ENCODE data around the gene PTGFRN.

DNA sequence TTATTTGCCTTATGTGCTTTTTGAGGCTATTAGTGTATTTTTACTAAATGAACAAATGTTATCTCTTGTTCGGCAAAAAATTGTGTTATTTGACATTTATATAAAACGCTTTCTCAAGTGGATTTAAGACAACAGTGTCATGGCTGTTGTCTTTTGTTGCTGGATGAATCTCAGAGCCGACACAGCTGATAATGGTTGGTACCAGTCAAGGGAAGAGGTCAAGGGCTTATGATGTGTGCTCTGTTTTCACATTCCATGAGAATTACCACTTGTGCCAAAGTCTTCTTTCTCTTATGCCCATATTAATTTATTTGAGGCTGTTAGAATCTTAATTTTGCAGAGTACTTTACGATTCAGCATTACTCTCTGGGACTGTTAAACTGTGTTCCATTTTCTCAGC, 74.0 kb downstream of the PTGFRN start:
- TF ChIP-seq, protein P1, sequence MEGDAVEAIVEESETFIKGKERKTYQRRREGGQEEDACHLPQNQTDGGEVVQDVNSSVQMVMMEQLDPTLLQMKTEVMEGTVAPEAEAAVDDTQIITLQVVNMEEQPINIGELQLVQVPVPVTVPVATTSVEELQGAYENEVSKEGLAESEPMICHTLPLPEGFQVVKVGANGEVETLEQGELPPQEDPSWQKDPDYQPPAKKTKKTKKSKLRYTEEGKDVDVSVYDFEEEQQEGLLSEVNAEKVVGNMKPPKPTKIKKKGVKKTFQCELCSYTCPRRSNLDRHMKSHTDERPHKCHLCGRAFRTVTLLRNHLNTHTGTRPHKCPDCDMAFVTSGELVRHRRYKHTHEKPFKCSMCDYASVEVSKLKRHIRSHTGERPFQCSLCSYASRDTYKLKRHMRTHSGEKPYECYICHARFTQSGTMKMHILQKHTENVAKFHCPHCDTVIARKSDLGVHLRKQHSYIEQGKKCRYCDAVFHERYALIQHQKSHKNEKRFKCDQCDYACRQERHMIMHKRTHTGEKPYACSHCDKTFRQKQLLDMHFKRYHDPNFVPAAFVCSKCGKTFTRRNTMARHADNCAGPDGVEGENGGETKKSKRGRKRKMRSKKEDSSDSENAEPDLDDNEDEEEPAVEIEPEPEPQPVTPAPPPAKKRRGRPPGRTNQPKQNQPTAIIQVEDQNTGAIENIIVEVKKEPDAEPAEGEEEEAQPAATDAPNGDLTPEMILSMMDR (IDR thresholded peaks at IDR 0.05): no peak
- no peak for TF ChIP-seq EP300 (IDR thresholded peaks at IDR 0.05)
